BE2C (cell line): ENCODE results near the gene ABCD1.

Experiments
- DNase-seq: peaks from one replicate; pipeline ENCODE4 v3.0.0-alpha.2; 2020
- H3K27me3 ChIP-seq: fragments of 250-450 bp; sonication (Bioruptor Pico); 2 replicates; pipeline ENCODE4 v1.5.1; 2020; ENCODE audit warnings: mild to moderate bottlenecking
- H3K36me3 ChIP-seq: fragments of 250-450 bp; sonication (Bioruptor Pico); 2 replicates; pipeline ENCODE4 v1.5.1; 2020; ENCODE audit warnings: mild to moderate bottlenecking
- H3K4me1 ChIP-seq: fragments of 250-450 bp; sonication (Bioruptor Pico); 2 replicates; pipeline ENCODE4 v1.5.1; 2020
- H3K4me3 ChIP-seq: 2 replicates; pipeline ENCODE4 v1.5.1; 2011; ENCODE audit warnings: low read depth, low read length
- H3K9me3 ChIP-seq: fragments of 250-450 bp; sonication (Bioruptor Pico); 2 replicates; pipeline ENCODE4 v1.5.1; 2020
- TF ChIP-seq, protein P1 (sequence below): IDR thresholded peaks from 2 replicates; pipeline ENCODE4 v1.5.1; 2012; ENCODE audit warnings: mild to moderate bottlenecking, low read depth, low read length

ABCD1 gene

DNA sequence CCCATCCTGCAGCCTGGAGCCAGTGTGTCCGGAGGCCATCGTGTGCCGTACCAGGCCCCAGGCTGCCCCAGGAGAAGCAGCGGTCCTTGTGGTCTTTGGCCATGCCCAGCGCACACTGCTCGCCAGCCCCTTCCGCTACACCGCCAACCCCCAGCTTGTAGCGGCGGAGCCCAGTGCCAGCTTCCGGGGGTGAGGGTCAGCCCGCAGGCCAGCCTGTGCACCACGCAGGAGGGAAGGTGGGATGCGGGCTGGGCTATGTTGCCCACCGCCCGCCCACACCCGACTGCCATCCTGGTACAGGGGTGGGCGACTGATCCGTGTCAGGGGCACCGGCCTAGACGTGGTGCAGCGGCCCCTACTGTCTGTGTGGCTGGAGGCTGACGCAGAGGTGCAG is 48.6 kb downstream of the ABCD1 start:
- Histone ChIP-seq H3K27me3 (no peaks in the 10 kb centered on the region), H3K36me3 (no peaks in the 10 kb centered on the region), H3K4me1 (no peaks in the 10 kb centered on the region), H3K9me3 (no peaks in the 10 kb centered on the region), H3K4me3 (no peak overlapping the region)
- TF ChIP-seq, protein P1, sequence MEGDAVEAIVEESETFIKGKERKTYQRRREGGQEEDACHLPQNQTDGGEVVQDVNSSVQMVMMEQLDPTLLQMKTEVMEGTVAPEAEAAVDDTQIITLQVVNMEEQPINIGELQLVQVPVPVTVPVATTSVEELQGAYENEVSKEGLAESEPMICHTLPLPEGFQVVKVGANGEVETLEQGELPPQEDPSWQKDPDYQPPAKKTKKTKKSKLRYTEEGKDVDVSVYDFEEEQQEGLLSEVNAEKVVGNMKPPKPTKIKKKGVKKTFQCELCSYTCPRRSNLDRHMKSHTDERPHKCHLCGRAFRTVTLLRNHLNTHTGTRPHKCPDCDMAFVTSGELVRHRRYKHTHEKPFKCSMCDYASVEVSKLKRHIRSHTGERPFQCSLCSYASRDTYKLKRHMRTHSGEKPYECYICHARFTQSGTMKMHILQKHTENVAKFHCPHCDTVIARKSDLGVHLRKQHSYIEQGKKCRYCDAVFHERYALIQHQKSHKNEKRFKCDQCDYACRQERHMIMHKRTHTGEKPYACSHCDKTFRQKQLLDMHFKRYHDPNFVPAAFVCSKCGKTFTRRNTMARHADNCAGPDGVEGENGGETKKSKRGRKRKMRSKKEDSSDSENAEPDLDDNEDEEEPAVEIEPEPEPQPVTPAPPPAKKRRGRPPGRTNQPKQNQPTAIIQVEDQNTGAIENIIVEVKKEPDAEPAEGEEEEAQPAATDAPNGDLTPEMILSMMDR = no peak
- no peak for DNase-seq

DNA sequence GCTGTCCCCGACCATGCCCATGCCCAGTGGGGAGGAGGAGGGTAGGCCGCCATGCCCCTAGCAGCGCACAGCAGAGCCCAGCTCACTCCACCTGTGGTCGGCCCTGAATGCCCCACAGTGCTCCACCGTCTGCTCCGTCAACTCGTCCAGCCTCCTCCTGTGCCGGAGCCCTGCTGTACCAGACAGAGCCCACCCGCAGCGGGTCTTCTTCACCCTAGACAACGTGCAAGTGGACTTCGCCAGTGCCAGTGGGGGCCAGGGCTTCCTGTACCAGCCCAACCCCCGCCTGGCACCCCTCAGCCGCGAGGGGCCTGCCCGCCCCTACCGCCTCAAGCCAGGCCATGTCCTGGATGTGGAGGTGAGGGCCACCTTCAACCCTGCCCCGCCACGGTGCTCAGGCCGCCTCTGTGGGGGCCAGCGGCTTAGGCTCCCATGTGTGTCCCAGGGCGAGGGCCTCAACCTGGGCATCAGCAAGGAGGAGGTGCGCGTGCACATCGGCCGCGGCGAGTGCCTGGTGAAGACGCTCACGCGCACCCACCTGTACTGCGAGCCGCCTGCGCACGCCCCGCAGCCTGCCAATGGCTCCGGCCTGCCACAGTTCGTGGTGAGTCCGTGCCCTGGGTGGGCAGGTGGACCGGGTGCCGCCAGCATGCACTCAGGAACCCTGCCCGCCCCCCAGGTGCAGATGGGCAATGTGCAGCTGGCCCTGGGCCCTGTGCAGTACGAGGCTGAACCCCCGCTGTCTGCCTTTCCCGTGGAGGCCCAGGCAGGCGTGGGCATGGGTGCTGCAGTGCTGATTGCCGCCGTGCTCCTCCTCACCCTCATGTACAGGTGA is 49.3 kb downstream of the ABCD1 start:
- H3K4me1 ChIP-seq = no peaks in the 10 kb centered on the region

DNA sequence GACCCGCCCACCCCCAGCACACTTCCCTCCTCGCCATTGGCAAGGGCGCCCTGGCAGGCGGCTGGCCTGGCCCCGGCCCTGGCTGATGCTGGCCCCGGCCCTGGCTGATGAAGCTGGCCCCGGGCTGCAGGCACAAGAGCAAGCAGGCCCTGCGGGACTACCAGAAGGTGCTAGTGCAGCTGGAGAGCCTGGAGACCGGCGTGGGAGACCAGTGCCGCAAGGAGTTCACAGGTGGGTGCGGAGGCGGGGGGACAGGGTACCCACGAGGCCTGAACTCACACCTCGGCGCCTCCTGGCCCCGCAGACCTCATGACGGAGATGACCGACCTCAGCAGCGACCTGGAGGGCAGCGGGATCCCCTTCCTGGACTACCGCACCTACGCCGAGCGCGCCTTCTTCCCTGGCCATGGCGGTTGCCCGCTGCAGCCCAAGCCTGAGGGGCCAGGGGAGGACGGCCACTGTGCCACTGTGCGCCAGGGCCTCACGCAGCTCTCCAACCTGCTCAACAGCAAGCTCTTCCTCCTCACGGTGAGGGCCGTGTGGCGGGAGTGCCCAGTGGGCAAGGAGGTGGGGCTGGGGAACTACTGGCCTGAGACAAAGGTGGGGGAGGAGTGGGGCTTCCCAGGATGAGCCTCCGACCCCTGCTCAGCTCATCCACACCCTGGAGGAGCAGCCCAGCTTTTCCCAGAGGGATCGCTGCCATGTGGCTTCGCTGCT is 50.1 kb downstream of the ABCD1 start:
- Histone ChIP-seq H3K4me3 (no peak overlapping the region), H3K36me3 (no peaks in the 10 kb centered on the region), H3K9me3 (no peaks in the 10 kb centered on the region), H3K4me1 (no peaks in the 10 kb centered on the region), H3K27me3 (no peaks in the 10 kb centered on the region)
- TF ChIP-seq, protein P1 = no peak
- DNase-seq = peak; percentile 4

More for the DNA sequence above, 49.3 kb downstream of the ABCD1 start:
- Histone ChIP-seq H3K36me3 (no peaks in the 10 kb centered on the region), H3K27me3 (no peaks in the 10 kb centered on the region), H3K9me3 (no peaks in the 10 kb centered on the region), H3K4me3 (no peak overlapping the region)
- TF ChIP-seq, protein P1 = no peak
- no peak for DNase-seq

GRCh38 chrX:153775293-153776119 is 50.9 kb downstream of the ABCD1 start:
- Histone ChIP-seq H3K4me1 (peaks cover 7% of the 10 kb centered on the region), H3K9me3 (no peaks in the 10 kb centered on the region), H3K36me3 (no peaks in the 10 kb centered on the region), H3K27me3 (no peaks in the 10 kb centered on the region), H3K4me3 (no peak overlapping the region)
- TF ChIP-seq, protein P1 = no peak
- DNase-seq = peak; percentile 3

DNA sequence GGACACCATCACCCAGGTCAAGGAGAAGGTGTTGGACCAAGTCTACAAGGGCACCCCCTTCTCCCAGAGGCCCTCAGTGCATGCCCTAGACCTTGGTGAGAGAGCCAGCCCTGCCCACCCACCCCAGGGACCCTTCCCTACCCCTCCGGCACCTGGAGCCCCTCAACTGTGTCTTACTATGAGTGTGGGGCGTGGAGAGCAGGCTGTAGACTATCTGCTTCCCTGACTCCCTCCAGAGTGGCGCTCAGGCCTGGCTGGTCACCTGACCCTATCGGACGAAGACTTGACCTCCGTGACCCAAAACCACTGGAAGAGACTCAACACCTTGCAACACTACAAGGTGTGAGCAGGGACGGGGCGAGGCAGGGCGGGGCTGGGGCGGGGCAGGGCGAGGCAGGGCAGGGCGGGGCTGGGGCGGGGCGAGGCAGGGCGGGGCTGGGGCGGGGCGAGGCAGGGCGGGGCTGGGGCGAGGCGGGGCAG is 51.5 kb downstream of the ABCD1 start:
- Histone ChIP-seq H3K4me3 (no peak overlapping the region), H3K27me3 (no peaks in the 10 kb centered on the region), H3K9me3 (no peaks in the 10 kb centered on the region), H3K36me3 (no peaks in the 10 kb centered on the region), H3K4me1 (peaks cover 10% of the 10 kb centered on the region)
- no peak for DNase-seq
- TF ChIP-seq, protein P1 = no peak
